ENCODE measurements around the gene MRPL2.

GRCh38 chr6:43089874-43090558, 30.8 kb upstream of the MRPL2 start:
- TF ChIP-seq CTCF (IDR thresholded peaks at IDR 0.05) (no peak), POLR2A (IDR thresholded peaks at IDR 0.05) (no peak)

Data from heart left ventricle (tissue), 13 donors.